HG02885 (cell line): Measurements from ENCODE around the gene FZD8.

Source experiments
- ATAC-seq: cut with Tn5 transposase; IDR thresholded peaks from one replicate; pipeline ENCODE4 v1.9.1; 2021; ENCODE audit warnings: mild to moderate bottlenecking; ENCODE audit not compliant: unreplicated experiment, poor library complexity

FZD8 gene

DNA sequence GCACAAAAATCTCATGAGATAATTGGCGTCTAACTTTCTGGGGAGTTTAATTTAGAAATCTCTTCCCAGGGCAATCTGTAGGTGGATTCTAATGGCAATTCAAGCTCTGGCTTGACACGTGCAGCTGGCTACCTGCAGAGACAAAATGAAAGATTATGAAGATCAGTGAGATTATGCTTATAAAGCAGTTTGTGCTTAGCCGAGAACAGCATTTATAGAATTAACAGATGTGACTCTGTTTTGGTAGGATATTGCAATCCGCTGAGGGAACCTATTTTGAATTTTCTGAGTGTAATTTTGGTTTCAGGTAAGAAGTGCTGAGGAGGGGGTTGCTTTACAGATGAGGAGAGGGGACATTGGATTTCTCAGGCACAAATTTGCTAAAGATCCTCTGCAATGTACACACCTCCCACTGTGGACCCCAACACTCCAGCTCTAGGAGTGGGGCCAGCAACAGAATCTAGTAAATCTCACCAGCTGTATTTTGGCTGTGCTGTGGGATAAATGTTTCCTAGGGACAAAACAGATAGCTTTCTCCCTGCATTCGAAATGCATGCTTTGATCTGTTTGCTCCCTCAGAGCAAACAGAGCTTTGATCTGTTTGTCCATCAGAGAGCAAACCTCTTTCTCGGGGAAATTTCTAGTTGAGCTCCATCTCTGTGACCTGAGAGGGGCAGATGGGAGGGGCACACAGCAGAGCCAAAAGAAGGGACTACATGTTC, 29.6 kb downstream of the FZD8 start:
- ATAC-seq: no peak

- no peak for ATAC-seq
These were observed 30.3 kb downstream of the FZD8 start for GRCh38 chr10:35611750-35612149.

DNA sequence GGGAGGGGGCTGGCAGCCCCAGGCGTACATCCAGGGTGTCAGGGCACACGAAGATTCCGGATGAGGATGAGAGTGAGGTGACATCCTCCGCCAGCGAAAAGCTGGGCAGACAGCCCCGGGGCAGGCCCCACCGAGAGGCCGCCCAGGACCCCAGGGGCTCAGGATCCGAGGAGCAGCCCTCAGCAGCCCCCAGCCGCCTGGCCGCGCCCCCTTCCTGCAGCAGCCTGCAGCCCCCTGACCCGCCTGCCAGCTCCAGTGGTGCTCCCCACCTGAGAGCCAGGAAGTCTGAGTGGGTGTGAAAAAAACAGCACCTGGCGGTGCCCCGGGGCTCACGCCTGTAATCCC, 33.8 kb downstream of the FZD8 start:
- ATAC-seq: no peak

DNA sequence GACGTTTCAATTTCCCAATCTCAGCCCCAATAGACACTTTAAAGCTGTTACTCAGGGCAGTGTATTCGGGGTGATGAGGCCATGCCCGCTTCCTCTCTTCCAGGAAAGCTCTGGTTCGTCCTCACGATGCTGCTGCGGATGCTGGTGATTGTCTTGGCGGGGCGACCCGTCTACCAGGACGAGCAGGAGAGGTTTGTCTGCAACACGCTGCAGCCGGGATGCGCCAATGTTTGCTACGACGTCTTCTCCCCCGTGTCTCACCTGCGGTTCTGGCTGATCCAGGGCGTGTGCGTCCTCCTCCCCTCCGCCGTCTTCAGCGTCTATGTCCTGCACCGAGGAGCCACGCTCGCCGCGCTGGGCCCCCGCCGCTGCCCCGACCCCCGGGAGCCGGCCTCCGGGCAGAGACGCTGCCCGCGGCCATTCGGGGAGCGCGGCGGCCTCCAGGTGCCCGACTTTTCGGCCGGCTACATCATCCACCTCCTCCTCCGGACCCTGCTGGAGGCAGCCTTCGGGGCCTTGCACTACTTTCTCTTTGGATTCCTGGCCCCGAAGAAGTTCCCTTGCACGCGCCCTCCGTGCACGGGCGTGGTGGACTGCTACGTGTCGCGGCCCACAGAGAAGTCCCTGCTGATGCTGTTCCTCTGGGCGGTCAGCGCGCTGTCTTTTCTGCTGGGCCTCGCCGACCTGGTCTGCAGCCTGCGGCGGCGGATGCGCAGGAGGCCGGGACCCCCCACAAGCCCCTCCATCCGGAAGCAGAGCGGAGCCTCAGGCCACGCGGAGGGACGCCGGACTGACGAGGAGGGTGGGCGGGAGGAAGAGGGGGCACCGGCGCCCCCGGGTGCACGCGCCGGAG, 34.4 kb downstream of the FZD8 start:
- ATAC-seq: no peak

- no peak for ATAC-seq
These were observed 35.7 kb downstream of the FZD8 start for GRCh38 chr10:35606430-35606829.

DNA sequence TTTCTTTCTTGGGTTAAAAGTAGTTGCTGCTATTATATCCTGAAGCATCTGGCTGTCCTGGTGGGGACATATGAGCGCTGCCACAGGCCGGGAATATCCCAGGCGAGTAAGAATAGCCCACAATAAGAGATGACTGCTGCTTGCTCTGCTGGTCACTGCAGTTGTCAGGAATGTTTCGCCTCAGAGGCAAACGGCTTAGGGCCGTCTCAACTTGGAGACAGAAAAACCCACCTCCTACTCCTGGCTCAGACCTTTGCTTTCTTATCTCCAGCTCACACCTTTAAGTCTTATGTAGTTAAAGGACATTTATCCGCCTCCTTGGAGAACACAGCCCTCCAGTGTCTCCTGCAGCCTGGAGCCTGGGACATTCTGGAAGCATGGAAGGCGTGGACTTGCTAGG, 36.9 kb downstream of the FZD8 start, which contains the start of gene GJD4:
Gene GJD4 (plus strand): TSS at position 151 of the 400 bp plus-strand sequence. CDS start 227 bp downstream, at position 378.
- no peak for ATAC-seq

- no peak for ATAC-seq
These were observed 41.9 kb downstream of the FZD8 start for GRCh38 chr10:35600193-35600592.

GRCh38 chr10:35598379-35598778, 43.7 kb downstream of the FZD8 start:
- no peak for ATAC-seq

DNA sequence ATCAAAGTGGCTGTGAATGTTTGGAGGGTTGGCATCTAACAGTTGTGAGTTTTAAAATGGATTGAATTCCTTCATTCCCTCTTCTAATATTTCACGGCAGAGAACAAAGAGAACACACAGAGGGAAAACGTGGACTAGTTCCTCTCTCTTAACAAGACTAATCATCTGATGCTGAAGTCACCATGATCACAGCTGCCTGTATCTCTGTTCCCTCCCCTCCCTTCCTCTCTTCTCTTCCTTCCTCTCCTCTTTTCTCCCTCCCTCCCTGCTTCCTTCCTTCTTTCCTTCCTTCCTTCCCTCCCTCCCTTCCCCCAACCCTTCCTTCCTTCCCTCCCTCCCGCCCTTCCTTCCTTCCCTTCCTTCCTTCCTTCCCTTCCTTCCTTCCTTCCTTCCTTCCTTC, 47.0 kb downstream of the FZD8 start:
- ATAC-seq: no peak

- no peak for ATAC-seq
These were observed 47.7 kb downstream of the FZD8 start for GRCh38 chr10:35594115-35595079.

DNA sequence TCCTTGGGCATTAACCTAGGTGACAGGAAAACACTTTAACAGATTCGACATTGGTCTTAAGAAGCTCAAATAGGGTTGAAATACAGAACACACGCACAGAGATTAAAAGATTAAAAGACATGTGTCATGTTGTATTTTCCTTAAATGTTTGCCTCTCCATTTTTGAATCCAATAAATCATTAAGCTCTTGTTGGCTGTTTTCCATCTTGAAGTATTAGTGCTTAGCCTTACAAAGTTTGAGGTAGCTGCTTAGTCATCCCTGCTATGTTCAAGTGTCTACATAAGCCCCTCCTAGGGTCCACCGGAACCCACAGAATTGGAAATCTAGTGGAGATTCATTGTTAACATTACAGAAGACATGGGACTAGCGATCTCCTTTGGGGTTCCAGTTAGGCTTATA, 49.7 kb downstream of the FZD8 start:
- ATAC-seq: no peak

GRCh38 chr10:35588836-35589235, 53.3 kb downstream of the FZD8 start:
- ATAC-seq: no peak
